Heart right ventricle (tissue), 16 donors: ENCODE measurements around the gene DELE1. TPM values are rescaled to one million over a fixed set of nuclear protein-coding genes. Genes with fewer than 3 reads are reported as not detected.
A peak's percentile ranks its signal among the peaks of the same experiment; 100 is the strongest.
"Not testable (repeated sequence)": the region's sequence is repeated elsewhere in the genome, so short reads cannot be mapped to it uniquely, and the experiment has no call there.

ENCODE experiments used
- ATAC-seq, 8 donors: fragments of 200-7000 bp; cut with Tn5 transposase; one replicate each; pipeline ENCODE4 v1.9.1; 2020; ENCODE audit warnings: mild to moderate bottlenecking in 8 of 8, moderate library complexity in 8 of 8, moderate number of reproducible peaks in 1 of 8
- DNase-seq, 2 donors: peaks; one replicate each; pipeline ENCODE4 v3.0.0-alpha.2; 2020
- H3K27ac ChIP-seq, 10 donors: fragments of 200-600 bp; sonication (generic) in 2 of 10; one replicate each; pipeline versions ENCODE4 v1.5.0 to v1.8.0; 2020 to 2022; ENCODE audit warnings: mild to moderate bottlenecking in 3 of 10
- H3K27me3 ChIP-seq, 7 donors: fragments of 200-600 bp; one replicate each; pipeline ENCODE4 v1.8.0; 2021 to 2022; ENCODE audit warnings: mild to moderate bottlenecking in 2 of 7
- H3K36me3 ChIP-seq, 9 donors: fragments of 200-600 bp; sonication (generic) in 1 of 9; one replicate each; pipeline versions ENCODE4 v1.5.0 to v1.8.0; 2020 to 2022; ENCODE audit warnings: mild to moderate bottlenecking in 2 of 9
- H3K4me1 ChIP-seq, 9 donors: fragments of 200-600 bp; sonication (generic) in 1 of 9; one replicate each; pipeline versions ENCODE4 v1.5.0 to v1.8.0; 2020 to 2022; ENCODE audit warnings: mild to moderate bottlenecking in 4 of 9
- H3K4me3 ChIP-seq, 10 donors: fragments of 200-600 bp; sonication (generic) in 2 of 10; one replicate each; pipeline versions ENCODE4 v1.5.0 to v1.8.0; 2020 to 2022; ENCODE audit warnings: mild to moderate bottlenecking in 7 of 10, moderate library complexity in 2 of 10
- H3K9me3 ChIP-seq, 11 donors: fragments of 200-600 bp in 10 of 11; sonication (generic) in 2 of 11; one replicate each; pipeline versions ENCODE4 v1.5.0 to v1.8.0; 2013 to 2022; ENCODE audit warnings: mild to moderate bottlenecking in 2 of 11, control low read depth in 1 of 11, moderate library complexity in 1 of 11
- WGBS, 2 donors: extraction: QIAGEN DNeasy Blood & Tissue Kit; methylation state at CpG; one replicate each; pipeline ENCODE4 v1.1.7; 2013; ENCODE audit warnings: inconsistent platforms in 1 of 2; 5-methylcytosine and 5-hydroxymethylcytosine counted together
- intact Hi-C, 10 donors: fragments of 100-400 bp; cut with DNase I; formaldehyde crosslinking; loops; one replicate each; pipeline versions ENCODE4 v1.11.1 to v1.14.2; 2022
- polyA plus RNA-seq, 2 donors: library from polyadenylated mRNA; stranded (reverse); fragments of 200-250 nt; gene quantifications; one replicate each; pipeline ENCODE4 v1.2.3, GENCODE V29; 2013
- total RNA-seq, 10 donors: library from RNA; stranded (reverse); fragmentation: NEBNext Ultra II Directional in 3 of 10; extraction: Animal tissue kit (Norgen Biotek cat#: 25700) in 3 of 10; gene quantifications; one replicate each; pipeline versions ENCODE4 v1.2.1 to v1.2.4, GENCODE V29; 2021 to 2023
- TF ChIP-seq, protein P1 (sequence below), 9 donors: fragments of 200-600 bp; sonication (generic) in 2 of 9; IDR thresholded peaks; one replicate each; pipeline versions ENCODE4 v1.5.0 to v1.8.0; 2021 to 2022; ENCODE audit warnings: antibody characterized with exemption in 9 of 9, mild to moderate bottlenecking in 5 of 9, moderate library complexity in 1 of 9
- donor health status: Arrhythmogenic right ventricular cardiomyopathy.
- donor health status: ischemic (EF 13 %, LVEDD 7.1; RV severe dilation, severe dysfunction).
- donor health status: healthy with polysubstance abuse.
- donor health status: DM: no; HTN: yes; CAD: no.
- donor health status: DM: no; HTN: no; CAD: no.
- donor health status: ischemic (EF 25% LVEDD 6.9; RV normal size, moderate dysfunction).
- donor health status: ischemic (EF 25% LVEDD 5.7; RV mildly dilated, moderate dysfunction).
- donor health status: healthy.
- donor health status: DM: yes; HTN: yes; CAD: no.
- donor health status: Ischemic cardiomyopathy.
- donor health status: ischemic (EF 35%, LVEDD 5.7; RV mildly dilated, moderate dysfunction).
- donor health status: nonischemic (EF 11% LVEDD 7.7; RV severe dilation, severe dysfunction).
- donor health status: DM: yes; HTN: yes; CAD: no.
- donor health status: PGD.
- donor health status: ischemic (EF 29% LVEDD 5.4; RV normal size, mild dysfunction).
- donor health status: nonischemic (EF 23%, LVEDD 6.1; RV moderate dilation, normal function).

DELE1 gene
- total and polyA plus RNA-seq, 12 donors, result 50.1 to 192 (median 113) TPM

DNA sequence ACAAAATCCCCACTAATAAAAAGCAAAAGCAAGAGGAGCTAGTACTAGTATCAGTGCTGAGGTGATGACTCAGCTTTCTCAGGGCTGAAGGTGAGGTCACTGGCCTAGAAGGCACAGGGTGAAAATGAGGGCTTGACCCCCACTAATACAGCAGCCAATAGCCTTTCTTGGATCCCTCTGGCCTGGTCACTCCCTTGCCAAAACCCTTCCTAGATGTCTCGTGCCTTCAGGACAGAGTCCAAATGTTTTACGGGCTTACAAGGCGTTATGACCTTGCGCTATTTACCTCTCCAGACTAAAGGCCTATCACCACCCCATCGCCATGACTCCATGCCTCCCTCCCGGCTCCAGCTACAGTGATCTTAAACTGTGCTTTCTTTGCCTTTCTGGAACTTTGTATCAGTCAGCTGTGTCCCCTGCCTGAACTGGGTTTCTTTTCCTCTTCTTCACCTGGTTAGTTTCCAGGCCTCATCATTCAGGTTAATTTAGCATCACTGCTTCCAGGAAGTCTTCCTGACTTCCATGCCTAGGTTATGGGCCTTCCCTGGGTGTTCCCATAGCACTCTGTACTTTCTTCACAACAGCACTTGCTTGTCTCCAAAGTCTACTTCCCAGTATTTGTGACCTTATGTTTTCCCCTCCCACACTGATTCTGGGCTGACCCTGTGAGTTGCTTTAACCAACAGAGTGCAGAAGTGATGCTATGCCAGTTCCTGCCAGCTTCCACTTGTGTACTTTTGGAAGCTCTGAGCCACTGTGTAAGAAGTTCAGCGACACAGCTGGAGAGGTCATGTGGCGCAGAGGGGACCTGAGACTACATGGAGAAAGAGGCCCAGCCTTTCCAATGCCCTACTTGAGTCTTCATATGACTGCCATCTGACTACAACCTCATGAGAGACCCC, 4.2 kb upstream of the DELE1 start:
- intact Hi-C loops, result loop anchor here in 7 of 10 donors (5.0 kb wide), 3 partner anchors 37 to 43 kb away; partner anchors contain the start of gene PCDH12 (in 5 of the 7)
- ATAC-seq (no peak), DNase-seq (no peak)
- TF ChIP-seq, protein P1, sequence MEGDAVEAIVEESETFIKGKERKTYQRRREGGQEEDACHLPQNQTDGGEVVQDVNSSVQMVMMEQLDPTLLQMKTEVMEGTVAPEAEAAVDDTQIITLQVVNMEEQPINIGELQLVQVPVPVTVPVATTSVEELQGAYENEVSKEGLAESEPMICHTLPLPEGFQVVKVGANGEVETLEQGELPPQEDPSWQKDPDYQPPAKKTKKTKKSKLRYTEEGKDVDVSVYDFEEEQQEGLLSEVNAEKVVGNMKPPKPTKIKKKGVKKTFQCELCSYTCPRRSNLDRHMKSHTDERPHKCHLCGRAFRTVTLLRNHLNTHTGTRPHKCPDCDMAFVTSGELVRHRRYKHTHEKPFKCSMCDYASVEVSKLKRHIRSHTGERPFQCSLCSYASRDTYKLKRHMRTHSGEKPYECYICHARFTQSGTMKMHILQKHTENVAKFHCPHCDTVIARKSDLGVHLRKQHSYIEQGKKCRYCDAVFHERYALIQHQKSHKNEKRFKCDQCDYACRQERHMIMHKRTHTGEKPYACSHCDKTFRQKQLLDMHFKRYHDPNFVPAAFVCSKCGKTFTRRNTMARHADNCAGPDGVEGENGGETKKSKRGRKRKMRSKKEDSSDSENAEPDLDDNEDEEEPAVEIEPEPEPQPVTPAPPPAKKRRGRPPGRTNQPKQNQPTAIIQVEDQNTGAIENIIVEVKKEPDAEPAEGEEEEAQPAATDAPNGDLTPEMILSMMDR (IDR thresholded peaks at IDR 0.05), result no peak
- Histone ChIP-seq H3K36me3 (peaks cover 0 to under 1% (median 0%) of the 10 kb centered on the region in 9 donors), H3K27ac (no peak overlapping the region), H3K9me3 (no peaks in the 10 kb centered on the region), H3K4me3 (no peak overlapping the region), H3K27me3 (peaks cover 0 to under 1% (median 0%) of the 10 kb centered on the region in 7 donors), H3K4me1 (peaks cover 4 to 18% (median 15%) of the 10 kb centered on the region in 9 donors)
- 91 to 93% methylated on average over 8 of the region's 8 CpGs for WGBS, 2 donors

DNA sequence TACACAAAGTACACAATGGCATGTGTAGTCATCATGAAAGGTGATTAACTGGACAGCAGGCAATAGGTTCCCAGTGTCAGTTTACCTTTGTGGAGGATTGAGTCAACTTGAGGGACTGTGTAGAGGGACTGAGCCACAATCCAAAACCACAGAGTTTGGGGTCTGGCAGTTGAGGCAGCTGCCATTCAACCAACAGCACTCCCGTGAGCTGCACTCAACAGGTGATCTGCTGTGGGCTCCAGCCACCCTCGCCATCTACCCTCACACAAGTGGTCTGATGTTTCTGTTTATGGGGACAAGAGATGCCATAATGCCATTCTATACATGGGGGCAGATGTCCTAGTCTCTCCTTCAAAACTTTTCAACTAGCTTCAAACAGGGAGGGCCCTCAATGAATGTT, 2.9 kb upstream of the DELE1 start:
- Histone ChIP-seq H3K4me1 (peaks cover 4 to 29% (median 22%) of the 10 kb centered on the region in 9 donors), H3K27me3 (no peaks in the 10 kb centered on the region), H3K36me3 (peaks cover 0 to 13% (median 9%) of the 10 kb centered on the region in 9 donors), H3K4me3 (no peak overlapping the region), H3K9me3 (no peaks in the 10 kb centered on the region), H3K27ac (no peak overlapping the region)
- no peak for DNase-seq
- no peak for ATAC-seq
- WGBS, 2 donors, result 91 to 96% methylated on average over 2 of the region's 2 CpGs
- TF ChIP-seq, protein P1 (IDR thresholded peaks at IDR 0.05), result no peak
- intact Hi-C loops, result loop anchor here in 7 of 10 donors (5.0 kb wide), 3 partner anchors 37 to 42 kb away; partner anchors contain the start of gene PCDH12 (in 5 of the 7)

DNA sequence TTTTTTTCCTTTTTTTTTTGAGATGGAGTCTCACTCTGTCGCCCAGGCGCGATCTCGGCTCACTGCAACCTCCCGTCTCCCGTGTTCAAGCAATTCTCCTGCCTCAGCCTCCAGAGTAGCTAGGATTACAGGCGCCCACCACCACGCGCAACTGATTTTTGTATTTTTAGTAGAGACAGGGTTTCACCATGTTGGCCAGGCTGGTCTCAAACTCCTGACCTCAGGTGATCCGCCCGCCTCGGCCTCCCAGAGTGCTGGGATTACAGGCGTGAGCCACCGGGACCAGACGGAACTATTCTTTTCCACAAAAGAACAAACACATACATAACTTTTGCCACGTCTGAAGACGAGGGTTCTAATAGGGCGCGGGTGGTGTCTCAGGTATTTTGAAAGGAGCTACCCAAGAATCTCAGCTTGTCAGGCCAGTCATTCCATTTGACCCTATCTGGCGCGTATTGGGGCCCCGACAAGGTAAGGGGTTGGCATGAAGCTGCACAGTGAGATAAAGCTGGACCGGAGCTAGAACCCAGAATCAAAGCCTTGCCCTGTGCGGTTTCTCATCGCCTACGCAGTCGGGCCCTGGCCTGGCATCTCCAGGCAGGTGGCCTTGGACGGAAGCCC, 734 bp upstream of the DELE1 start:
- DNase-seq, H3K9me3 ChIP-seq, H3K27me3 ChIP-seq: not testable (repeated sequence)
- peak overlapping the region; percentile 37 to 81 (median 66) for H3K4me3 ChIP-seq
- WGBS, 2 donors, result 55 to 57% methylated on average over 28 of the region's 28 CpGs
- peaks cover 0 to 35% (median 20%) of the 10 kb centered on the region in 9 donors for H3K36me3 ChIP-seq
- H3K27ac ChIP-seq, result peak overlapping the region; percentile 84 to 99 (median 98)
- peak in 4 of 8 donors; percentile 4 to 38 (median 24) for ATAC-seq
- intact Hi-C loops, result loop anchor here in 7 of 10 donors (5.0 kb wide), 3 partner anchors 34 to 41 kb away; partner anchors contain the start of gene PCDH12 (in 5 of the 7)
- H3K4me1 ChIP-seq, result peaks cover 4 to 48% (median 30%) of the 10 kb centered on the region in 9 donors

DNA sequence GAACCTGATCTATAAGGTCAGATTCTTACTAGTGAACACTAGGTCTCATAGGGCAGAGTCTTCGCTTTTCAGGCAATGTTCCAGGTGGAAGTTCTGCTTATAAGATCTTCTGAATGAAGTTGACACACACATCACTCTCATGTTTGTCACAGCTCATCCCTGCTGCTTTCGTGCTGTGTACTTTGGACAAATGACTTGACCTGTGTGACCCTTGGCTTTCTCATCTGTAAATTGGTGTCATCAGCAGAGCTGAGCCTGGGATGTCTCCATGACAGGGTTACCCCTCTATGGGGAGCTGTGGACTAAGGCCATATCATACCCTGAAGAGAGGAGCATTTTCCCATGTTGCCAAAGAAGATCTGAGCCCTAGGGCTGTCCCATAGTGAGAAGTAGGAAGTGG, 2.8 kb downstream of the DELE1 start:
- H3K4me3 ChIP-seq, result no peak overlapping the region
- H3K27ac ChIP-seq, result peak overlapping the region in 3 of 10 donors; percentile 22 to 78 (median 69)
- H3K4me1 ChIP-seq, result peaks cover 4 to 76% (median 54%) of the 10 kb centered on the region in 9 donors
- DNase-seq, result no peak
- 76 to 85% methylated on average over 2 of the region's 2 CpGs for WGBS, 2 donors
- peaks cover 0 to 70% (median 51%) of the 10 kb centered on the region in 9 donors for H3K36me3 ChIP-seq
- H3K27me3 ChIP-seq, result no peaks in the 10 kb centered on the region
- TF ChIP-seq, protein P1 (IDR thresholded peaks at IDR 0.05), result no peak
- H3K9me3 ChIP-seq, result no peaks in the 10 kb centered on the region
- intact Hi-C loops, result no loop called here
- no peak for ATAC-seq
